H1 (cell line): ENCODE data around the gene CUL1. TPM values are rescaled to one million over a fixed set of nuclear protein-coding genes. Genes with fewer than 3 reads are reported as not detected.

Source experiments
- CTCF ChIA-PET: fragments of 300-600 bp; sonication (Branson Sonifier 250); formaldehyde crosslinking; loops from one replicate; lab custom pipeline; 2021; ENCODE audit not compliant: partially characterized antibody; lab: Charles Lee
- POLR2A ChIA-PET: fragments of 300-600 bp; sonication (Branson Sonifier 250); formaldehyde crosslinking; loops from one replicate; lab custom pipeline; 2021; ENCODE audit warnings: inconsistent platforms; ENCODE audit not compliant: partially characterized antibody; lab: Charles Lee
- DNase-seq, 2 experiments: peaks; one replicate each; pipeline versions ENCODE4 v3.0.0 to v3.0.0-alpha.2; 2010 to 2022; ENCODE audit warnings: low spot score in 2 of 2, low read depth in 1 of 2, mixed read lengths in 1 of 2
- FAIRE-seq: peaks from 2 replicates; lab custom pipeline; 2011; peaks lifted over from hg19 to GRCh38; lab: Jason Lieb, UNC
- H2AFZ ChIP-seq: 2 replicates; pipeline ENCODE4 v1.8.1; 2012; ENCODE audit warnings: low read length, inconsistent platforms
- H2AK5ac ChIP-seq: 2 replicates; pipeline ENCODE4 v1.6.1; 2013; ENCODE audit warnings: low read depth, low read length
- H2BK120ac ChIP-seq: replicated peaks from 2 replicates; pipeline ENCODE3; 2013; ENCODE audit warnings: low read depth, low read length, inconsistent platforms
- H2BK12ac ChIP-seq: 2 replicates; pipeline ENCODE4 v1.6.1; 2013; ENCODE audit warnings: low read depth, low read length
- H2BK15ac ChIP-seq: 2 replicates; pipeline ENCODE4 v1.6.1; 2013; ENCODE audit warnings: low read length
- H2BK20ac ChIP-seq: 2 replicates; pipeline ENCODE4 v1.6.1; 2013; ENCODE audit warnings: low read length
- H2BK5ac ChIP-seq: 2 replicates; pipeline ENCODE4 v1.6.1; 2013; ENCODE audit warnings: low read depth, low read length
- H3K14ac ChIP-seq: 2 replicates; pipeline ENCODE4 v1.6.1; 2013; ENCODE audit warnings: inconsistent platforms; ENCODE audit not compliant: insufficient read length
- H3K18ac ChIP-seq: 2 replicates; pipeline ENCODE4 v1.6.1; 2013; ENCODE audit warnings: low read length; ENCODE audit errors: extremely low read depth
- H3K23ac ChIP-seq: 2 replicates; pipeline ENCODE4 v1.6.1; 2013; ENCODE audit warnings: inconsistent platforms; ENCODE audit not compliant: insufficient read length
- H3K23me2 ChIP-seq: 2 replicates; pipeline ENCODE4 v1.6.1; 2013; ENCODE audit warnings: low read depth, low read length
- H3K27ac ChIP-seq: 2 replicates; pipeline ENCODE4 v1.6.1; 2011; ENCODE audit warnings: low read depth, low read length, inconsistent platforms
- H3K27me3 ChIP-seq, 4 experiments: replicated peaks in 1 of 4; 1 replicate in 1 of 4; 2 replicates in 3 of 4; pipeline versions ENCODE4 v1.6.1 to v1.8.1; 2011 to 2013; ENCODE audit warnings: low read length in 3 of 4, mild to moderate bottlenecking in 3 of 4, inconsistent platforms in 2 of 4, mixed read lengths in 2 of 4, moderate library complexity in 1 of 4; ENCODE audit not compliant: control insufficient read depth in 3 of 4, insufficient read depth in 3 of 4; ENCODE audit errors: extremely low read depth in 1 of 4
- H3K36me3 ChIP-seq, 4 experiments: 2 replicates each; pipeline versions ENCODE4 v1.6.1 to v1.8.1; 2011 to 2013; ENCODE audit warnings: mild to moderate bottlenecking in 4 of 4, low read length in 3 of 4, moderate library complexity in 2 of 4, control low read depth in 1 of 4, inconsistent platforms in 1 of 4; ENCODE audit not compliant: insufficient read depth in 4 of 4, control insufficient read depth in 2 of 4
- H3K4ac ChIP-seq: replicated peaks from 2 replicates; pipeline ENCODE3; 2013; ENCODE audit warnings: low read length, low read depth, mixed read lengths, inconsistent platforms; ENCODE audit not compliant: insufficient read length
- H3K4me1 ChIP-seq, 4 experiments: replicated peaks in 1 of 4; 1 replicate in 1 of 4; 2 replicates in 3 of 4; pipeline versions ENCODE4 v1.6.1 to v1.8.1; 2011 to 2013; ENCODE audit warnings: low read length in 3 of 4, inconsistent platforms in 2 of 4, mixed read lengths in 1 of 4; ENCODE audit not compliant: insufficient read depth in 4 of 4, control insufficient read depth in 3 of 4
- H3K4me2 ChIP-seq, 2 experiments: 2 replicates each; pipeline versions ENCODE4 v1.6.1 to v1.8.1; 2011 to 2013; ENCODE audit warnings: low read depth in 2 of 2, low read length in 2 of 2, control low read depth in 1 of 2, inconsistent platforms in 1 of 2, mild to moderate bottlenecking in 1 of 2; ENCODE audit not compliant: insufficient read depth in 1 of 2
- H3K4me3 ChIP-seq, 4 experiments: fragments of 200-600, 300-600 bp in 1 of 4; sonication (generic), shearing (Covaris generic), sonication (Bioruptor Twin) in 1 of 4; 2 replicates each; pipeline versions ENCODE4 v1.5.1 to v1.8.1; 2011 to 2016; ENCODE audit warnings: low read length in 4 of 4, low read depth in 3 of 4, control low read depth in 2 of 4, inconsistent platforms in 2 of 4, mild to moderate bottlenecking in 2 of 4, mixed read lengths in 1 of 4, moderate library complexity in 1 of 4; ENCODE audit not compliant: insufficient read depth in 2 of 4; ENCODE audit errors: extremely low read depth in 1 of 4
- H3K56ac ChIP-seq: replicated peaks from 2 replicates; pipeline ENCODE3; 2013; ENCODE audit warnings: low read depth, mild to moderate bottlenecking, mixed read lengths, low read length, inconsistent platforms; ENCODE audit not compliant: insufficient read length
- H3K79me1 ChIP-seq: 2 replicates; pipeline ENCODE4 v1.6.1; 2013; ENCODE audit warnings: low read depth, low read length, control low read depth
- H3K79me2 ChIP-seq, 2 experiments: 2 replicates each; pipeline versions ENCODE4 v1.6.1 to v1.8.1; 2012 to 2013; ENCODE audit warnings: low read length in 2 of 2, mild to moderate bottlenecking in 2 of 2, inconsistent platforms in 1 of 2; ENCODE audit not compliant: insufficient read depth in 2 of 2, control insufficient read depth in 1 of 2
- H3K9ac ChIP-seq, 4 experiments: replicated peaks in 1 of 4; 1 replicate in 1 of 4; 2 replicates in 3 of 4; pipeline versions ENCODE4 v1.6.1 to v1.8.1; 2011 to 2013; ENCODE audit warnings: low read depth in 3 of 4, low read length in 3 of 4, control low read depth in 2 of 4, mild to moderate bottlenecking in 2 of 4, moderate library complexity in 2 of 4, inconsistent platforms in 1 of 4; ENCODE audit errors: extremely low read depth in 1 of 4
- H3K9me3 ChIP-seq, 2 experiments: 2 replicates each; pipeline versions ENCODE4 v1.6.1 to v1.8.1; 2012 to 2013; ENCODE audit warnings: mild to moderate bottlenecking in 2 of 2, moderate library complexity in 2 of 2, control low read depth in 1 of 2, inconsistent platforms in 1 of 2, low read depth in 1 of 2, low read length in 1 of 2, mixed read lengths in 1 of 2; ENCODE audit not compliant: insufficient read depth in 2 of 2
- H4K20me1 ChIP-seq, 2 experiments: replicated peaks in 1 of 2; 2 replicates each; pipeline versions ENCODE3 to v1.8.1; 2011 to 2013; ENCODE audit warnings: inconsistent platforms in 2 of 2, low read length in 2 of 2, mild to moderate bottlenecking in 1 of 2; ENCODE audit not compliant: insufficient read depth in 2 of 2, control insufficient read depth in 1 of 2
- H4K5ac ChIP-seq: 2 replicates; pipeline ENCODE4 v1.6.1; 2013; ENCODE audit warnings: low read length, low read depth, mixed read lengths, inconsistent platforms; ENCODE audit not compliant: insufficient read length
- H4K8ac ChIP-seq: 2 replicates; pipeline ENCODE4 v1.8.0; 2013; ENCODE audit warnings: mild to moderate bottlenecking, moderate library complexity, low read length, inconsistent platforms; ENCODE audit not compliant: insufficient read depth; ENCODE audit errors: extremely low read depth
- H4K91ac ChIP-seq: replicated peaks from 2 replicates; pipeline ENCODE3; 2013; ENCODE audit warnings: low read length, mixed read lengths, inconsistent platforms; ENCODE audit not compliant: insufficient read length
- EZH2 ChIP-seq: fragments of 200-600 bp; sonication (generic); IDR thresholded peaks from 2 replicates; pipeline ENCODE4 v1.7.1; 2012; ENCODE audit warnings: low read depth, mild to moderate bottlenecking, moderate library complexity, low read length, inconsistent platforms; ENCODE audit not compliant: severe bottlenecking
- HDAC6 ChIP-seq: IDR thresholded peaks from one replicate; pipeline ENCODE4 v1.7.1; 2012; ENCODE audit warnings: low read depth, mild to moderate bottlenecking, inconsistent platforms, low read length, moderate library complexity
- KDM1A ChIP-seq: fragments of 200-600, 300-600 bp; sonication (generic); IDR thresholded peaks from 2 replicates; pipeline ENCODE4 v1.7.1; 2016; ENCODE audit warnings: mild to moderate bottlenecking, low read length, borderline replicate concordance
- MAFK ChIP-seq: IDR thresholded peaks from 2 replicates; pipeline ENCODE4 v1.6.1; 2012; ENCODE audit warnings: low read depth, mild to moderate bottlenecking, improper control_type of control experiment, low read length
- POLR2A ChIP-seq, 2 experiments: IDR thresholded peaks; 1 replicate in 1 of 2; 2 replicates in 1 of 2; pipeline ENCODE4 v1.6.1; 2011; ENCODE audit warnings: low read depth in 2 of 2, low read length in 2 of 2, mild to moderate bottlenecking in 2 of 2; ENCODE audit errors: control extremely low read depth in 1 of 2
- RFX5 ChIP-seq: IDR thresholded peaks from 2 replicates; pipeline ENCODE4 v1.6.1; 2011; ENCODE audit warnings: low read depth, low read length, improper control_type of control experiment, borderline replicate concordance
- SUZ12 ChIP-seq: fragments of 200-600 bp; sonication (generic); IDR thresholded peaks from 2 replicates; pipeline ENCODE4 v1.6.1; 2012; ENCODE audit warnings: mild to moderate bottlenecking, inconsistent platforms, low read length, moderate library complexity, mixed read lengths
- WGBS, 2 experiments: shearing (Covaris generic) in 1 of 2; methylation state at CpG; one replicate each; pipeline versions ENCODE4 v1.1.6 to v1.1.7; 2013 to 2015; ENCODE audit warnings: low lambda C conversion rate in 2 of 2, mixed read lengths in 2 of 2, inconsistent platforms in 1 of 2, low coverage in 1 of 2, missing lambda C conversion rate in 1 of 2; ENCODE audit not compliant: insufficient replicate concordance in 2 of 2, insufficient coverage in 1 of 2, insufficient read length in 1 of 2; ENCODE audit errors: extremely low coverage in 1 of 2, missing lambda C conversion rate in 1 of 2; 5-methylcytosine and 5-hydroxymethylcytosine counted together
- polyA plus RNA-seq, 7 experiments: library from polyadenylated mRNA; depleted of rRNA in 3 of 7; stranded (reverse) in 5 of 7; unstranded in 2 of 7; fragments of >200 nt in 5 of 7; fragments of 200-250 nt in 2 of 7; gene quantifications; 1 replicate in 5 of 7; 2 replicates in 1 of 7; 4 replicates in 1 of 7; pipeline versions ENCODE4 v1.2.1 to v1.2.3, GENCODE V29; 2011 to 2013; ENCODE audit warnings: missing spikeins in 2 of 7, mixed read lengths in 2 of 7
- total RNA-seq: library from RNA; stranded (reverse); fragmentation: NEBNext Ultra II Directional; extraction: Animal tissue kit (Norgen Biotek cat#: 25700); gene quantifications from 2 replicates; pipeline ENCODE4 v1.2.1, GENCODE V29; 2021
- TF ChIP-seq, protein P1 (sequence below): IDR thresholded peaks from 2 replicates; pipeline ENCODE4 v1.6.1; 2011; ENCODE audit warnings: low read depth, mild to moderate bottlenecking, low read length; ENCODE audit not compliant: insufficient read depth
- TF ChIP-seq, protein P2 (sequence below): IDR thresholded peaks from 2 replicates; pipeline ENCODE4 v1.6.1; 2011; ENCODE audit warnings: low read length, improper control_type of control experiment
- TF ChIP-seq, protein P3 (sequence below): IDR thresholded peaks from 2 replicates; pipeline ENCODE4 v1.6.1; 2012; ENCODE audit warnings: inconsistent platforms
- TF ChIP-seq, protein P4 (sequence below): IDR thresholded peaks from 2 replicates; pipeline ENCODE4 v1.6.1; 2012; ENCODE audit warnings: low read length, inconsistent platforms

The CUL1 gene
- total and polyA plus RNA-seq, 2 of the 8 experiments (the other 6 are each of a cell fraction or from before 2014, with no cell fraction given): 33.0 to 77.3 TPM

DNA sequence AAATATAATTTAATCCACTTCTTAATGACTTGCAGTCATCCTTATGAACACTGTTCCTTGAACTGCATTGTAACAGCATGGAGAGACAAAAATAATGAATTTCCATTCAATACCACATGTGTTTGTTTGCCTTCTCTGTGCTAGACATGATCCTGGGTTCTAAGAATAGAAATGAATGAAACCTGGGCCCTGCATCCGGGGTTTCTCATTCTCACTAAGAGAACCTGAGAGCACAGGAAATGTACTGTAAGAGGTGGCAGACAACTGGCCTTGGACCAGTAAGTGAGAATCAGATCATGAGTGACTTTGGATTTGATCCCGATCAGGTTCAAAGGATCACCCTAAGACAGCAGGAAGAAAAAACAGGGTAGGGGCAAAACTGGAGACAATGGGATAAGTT lies 37.2 kb upstream of the CUL1 start:
- Histone ChIP-seq H3K4me1 (no peaks in the 10 kb centered on the region), H2BK15ac (no peak overlapping the region), H3K56ac (no peak overlapping the region), H4K8ac (no peak overlapping the region), H3K23me2 (no peaks in the 10 kb centered on the region), H3K27me3 (no peaks in the 10 kb centered on the region), H2AK5ac (no peak overlapping the region), H2BK5ac (no peak overlapping the region), H3K79me2 (no peaks in the 10 kb centered on the region), H3K4ac (no peak overlapping the region), H2BK12ac (no peak overlapping the region), H3K4me3 (no peak overlapping the region), H3K27ac (no peak overlapping the region), H2BK20ac (no peak overlapping the region), H3K14ac (no peak overlapping the region), H3K18ac (no peak overlapping the region), H4K91ac (no peak overlapping the region), H3K23ac (no peak overlapping the region), H3K4me2 (no peak overlapping the region), H2BK120ac (no peak overlapping the region), H4K5ac (no peak overlapping the region), H2AFZ (no peak overlapping the region), H3K79me1 (no peaks in the 10 kb centered on the region), H3K9ac (no peak overlapping the region), H3K9me3 (no peaks in the 10 kb centered on the region), H3K36me3 (no peaks in the 10 kb centered on the region), H4K20me1 (no peaks in the 10 kb centered on the region)
- ChIA-PET POLR2A (no interaction called here), CTCF (interaction anchor here (1.0 kb wide), 1 partner anchor 48 kb away, joined by 3 read pairs; no protein-coding TSS in a partner anchor)
- FAIRE-seq: no peak
- no peak for DNase-seq
- WGBS, 2 experiments: 83% methylated on average over 2 of the region's 2 CpGs; no CpG with 5 or more reads in 1 of the 2 experiments
- TF ChIP-seq, protein P1, sequence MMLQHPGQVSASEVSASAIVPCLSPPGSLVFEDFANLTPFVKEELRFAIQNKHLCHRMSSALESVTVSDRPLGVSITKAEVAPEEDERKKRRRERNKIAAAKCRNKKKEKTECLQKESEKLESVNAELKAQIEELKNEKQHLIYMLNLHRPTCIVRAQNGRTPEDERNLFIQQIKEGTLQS: no peak
- TF ChIP-seq, protein P2, sequence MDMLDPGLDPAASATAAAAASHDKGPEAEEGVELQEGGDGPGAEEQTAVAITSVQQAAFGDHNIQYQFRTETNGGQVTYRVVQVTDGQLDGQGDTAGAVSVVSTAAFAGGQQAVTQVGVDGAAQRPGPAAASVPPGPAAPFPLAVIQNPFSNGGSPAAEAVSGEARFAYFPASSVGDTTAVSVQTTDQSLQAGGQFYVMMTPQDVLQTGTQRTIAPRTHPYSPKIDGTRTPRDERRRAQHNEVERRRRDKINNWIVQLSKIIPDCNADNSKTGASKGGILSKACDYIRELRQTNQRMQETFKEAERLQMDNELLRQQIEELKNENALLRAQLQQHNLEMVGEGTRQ: no peak
- TF ChIP-seq SUZ12 (no peak), EZH2 (no peak), MAFK (no peak), KDM1A (no peak), POLR2A (IDR thresholded peaks at IDR 0.05; ENCODE audit: control extremely low read depth in 1 of 2, low read depth in 2 of 2, low read length in 2 of 2) (no peak), RFX5 (no peak), HDAC6 (no peak)
- TF ChIP-seq, protein P3, sequence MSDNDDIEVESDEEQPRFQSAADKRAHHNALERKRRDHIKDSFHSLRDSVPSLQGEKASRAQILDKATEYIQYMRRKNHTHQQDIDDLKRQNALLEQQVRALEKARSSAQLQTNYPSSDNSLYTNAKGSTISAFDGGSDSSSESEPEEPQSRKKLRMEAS: no peak
- TF ChIP-seq, protein P4, sequence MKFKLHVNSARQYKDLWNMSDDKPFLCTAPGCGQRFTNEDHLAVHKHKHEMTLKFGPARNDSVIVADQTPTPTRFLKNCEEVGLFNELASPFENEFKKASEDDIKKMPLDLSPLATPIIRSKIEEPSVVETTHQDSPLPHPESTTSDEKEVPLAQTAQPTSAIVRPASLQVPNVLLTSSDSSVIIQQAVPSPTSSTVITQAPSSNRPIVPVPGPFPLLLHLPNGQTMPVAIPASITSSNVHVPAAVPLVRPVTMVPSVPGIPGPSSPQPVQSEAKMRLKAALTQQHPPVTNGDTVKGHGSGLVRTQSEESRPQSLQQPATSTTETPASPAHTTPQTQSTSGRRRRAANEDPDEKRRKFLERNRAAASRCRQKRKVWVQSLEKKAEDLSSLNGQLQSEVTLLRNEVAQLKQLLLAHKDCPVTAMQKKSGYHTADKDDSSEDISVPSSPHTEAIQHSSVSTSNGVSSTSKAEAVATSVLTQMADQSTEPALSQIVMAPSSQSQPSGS: no peak
